Cerebellar cortex (tissue), 1 donor: ENCODE results near the gene CNTNAP4.
A peak's percentile ranks its signal among the peaks of the same experiment; 100 is the strongest.

ENCODE experiments used
- DNase-seq: peaks from one replicate; pipeline ENCODE4 v3.0.0-alpha.2; 2015; ENCODE audit warnings: low spot score

Gene CNTNAP4

DNA sequence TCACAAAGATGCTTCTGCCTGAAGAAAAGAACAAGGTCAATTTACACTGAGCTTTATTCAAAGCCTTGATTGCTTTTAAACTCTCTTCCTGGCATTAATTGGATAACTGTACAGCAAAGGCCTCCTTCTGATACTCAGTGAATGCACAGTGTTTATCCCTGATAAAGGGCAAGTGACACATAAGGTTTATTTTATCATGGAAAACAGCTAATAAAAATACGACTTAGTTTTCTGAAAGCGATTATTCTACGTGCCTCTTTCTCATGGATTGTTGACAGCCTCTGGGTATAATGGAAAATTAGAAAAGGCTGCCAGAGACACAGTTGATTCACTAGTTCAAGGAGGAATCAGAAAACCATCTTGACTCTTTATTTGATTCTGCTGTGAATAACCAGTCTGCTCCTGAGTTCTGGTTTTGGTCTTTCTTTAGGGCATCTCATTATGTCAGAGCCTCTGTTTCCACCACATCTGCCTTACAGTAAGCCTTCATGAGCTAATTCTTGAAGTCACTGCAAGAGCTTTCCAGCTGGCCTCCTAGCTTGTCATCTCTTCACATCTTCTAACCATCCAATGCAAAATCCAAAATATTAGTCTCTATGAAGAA is 212.9 kb downstream of the CNTNAP4 start:
- DNase-seq, result no peak

DNA sequence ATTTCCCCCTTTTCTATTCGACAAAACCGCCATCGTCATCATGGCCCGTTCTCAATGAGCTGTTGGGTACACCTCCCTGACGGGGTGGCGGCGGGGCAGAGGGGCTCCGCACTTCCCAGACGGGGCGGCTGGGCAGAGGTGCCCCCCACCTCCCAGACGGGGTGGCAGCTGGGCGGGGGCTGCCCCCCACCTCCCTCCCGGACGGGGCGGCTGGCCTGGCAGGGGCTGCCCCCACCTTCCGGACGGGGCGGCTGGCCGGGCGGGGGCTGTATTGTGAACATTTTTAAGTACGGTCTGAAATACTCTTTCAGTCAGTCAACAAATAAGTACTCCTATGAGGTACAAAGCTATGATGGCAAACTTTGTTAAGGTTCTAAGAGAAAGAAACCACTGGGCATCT is 222.8 kb downstream of the CNTNAP4 start:
- DNase-seq, result no peak

DNA sequence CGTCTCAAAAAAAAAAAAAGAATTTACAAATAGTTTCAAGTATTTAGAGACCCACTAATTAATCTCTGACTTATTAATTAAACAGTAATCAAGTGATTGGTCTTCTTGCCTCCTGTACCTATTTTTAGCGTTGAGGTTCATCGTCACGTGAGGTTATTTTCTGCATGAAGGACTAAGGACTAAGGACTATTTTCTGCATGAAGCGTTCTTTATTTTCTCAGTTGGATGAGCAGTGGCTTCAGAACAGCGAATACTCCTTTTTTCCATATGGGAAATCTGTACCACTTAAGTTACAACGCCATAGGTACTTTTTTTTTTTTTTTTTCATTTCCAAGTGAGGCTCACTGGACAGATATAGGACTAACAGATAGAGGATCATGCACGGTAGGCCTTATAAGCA is 224.9 kb downstream of the CNTNAP4 start:
- no peak for DNase-seq

DNA sequence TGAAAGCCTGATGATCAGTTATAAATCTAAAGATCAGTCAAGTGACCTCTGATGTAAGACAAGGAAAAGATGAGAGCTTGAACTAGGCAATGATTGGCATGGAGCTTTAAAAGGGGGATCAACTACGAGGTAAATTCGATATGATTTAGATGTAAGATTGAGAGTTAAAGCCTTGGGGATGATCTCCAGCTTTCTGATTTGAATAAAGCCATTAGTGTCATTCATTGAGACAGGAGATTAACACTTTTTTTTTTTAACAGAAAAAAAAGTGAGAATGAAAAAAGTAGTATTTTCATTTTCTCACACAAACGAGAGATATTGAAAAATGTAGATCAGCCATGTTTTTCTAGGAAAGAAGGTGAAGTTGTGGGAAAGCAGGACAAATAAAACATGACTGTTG is 225.4 kb downstream of the CNTNAP4 start:
- no peak for DNase-seq

DNA sequence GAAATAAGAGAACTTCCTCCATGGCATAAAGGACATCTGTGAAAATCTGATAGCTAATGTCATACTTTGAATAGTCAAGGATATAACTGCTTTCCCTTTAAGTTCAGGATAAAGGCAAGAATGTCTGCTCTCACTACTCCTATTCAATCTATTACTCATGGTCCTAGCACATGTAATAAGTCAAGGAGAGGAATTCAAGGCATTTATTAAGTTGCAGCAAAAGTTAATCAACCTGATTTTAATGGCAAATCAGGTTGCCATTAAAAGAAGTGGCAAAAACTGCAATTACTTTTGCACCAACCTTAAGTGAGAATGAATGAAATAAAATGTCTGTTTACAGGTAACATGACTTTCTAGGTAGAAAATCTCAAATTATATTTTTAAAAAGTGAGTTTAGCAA is 225.9 kb downstream of the CNTNAP4 start:
- DNase-seq, result no peak

DNA sequence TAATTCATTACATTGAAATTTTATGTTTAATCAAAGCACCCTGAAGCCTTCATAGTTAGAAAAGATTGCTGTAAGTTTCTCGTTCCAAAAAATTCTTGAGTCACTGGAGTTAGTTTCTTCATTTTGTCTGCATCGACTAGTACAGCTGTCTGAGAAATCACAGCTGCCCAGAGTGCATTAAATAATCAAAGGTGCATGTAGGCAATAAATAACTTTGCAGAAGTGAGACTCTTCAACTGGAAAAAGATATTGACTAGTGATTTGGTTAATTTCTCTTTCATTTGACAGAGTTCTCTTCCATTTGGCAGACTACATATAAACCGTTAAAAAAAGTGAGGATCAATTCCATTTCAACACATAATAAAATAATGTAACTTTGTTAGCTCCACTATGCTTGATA is 234.0 kb downstream of the CNTNAP4 start:
- no peak for DNase-seq

DNA sequence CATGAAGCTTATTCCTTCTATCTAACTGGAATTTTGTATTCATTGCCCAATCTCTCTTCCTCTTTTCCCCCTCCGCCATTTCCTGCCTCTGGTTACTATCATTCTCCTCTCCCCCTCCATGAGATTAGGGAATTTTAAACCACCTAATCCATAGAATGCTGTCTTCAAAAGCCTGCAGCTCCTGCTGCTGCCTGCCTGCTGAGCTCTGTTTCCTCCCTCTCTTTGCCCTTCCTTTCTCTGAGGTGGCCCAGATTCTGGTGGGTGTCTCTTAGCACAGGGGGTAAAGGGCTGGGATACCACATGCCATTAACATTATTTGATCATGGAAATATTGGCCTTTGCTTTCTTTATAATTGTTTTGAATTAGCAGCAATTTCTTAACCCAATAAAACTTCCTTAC is 241.6 kb downstream of the CNTNAP4 start:
- no peak for DNase-seq

DNA sequence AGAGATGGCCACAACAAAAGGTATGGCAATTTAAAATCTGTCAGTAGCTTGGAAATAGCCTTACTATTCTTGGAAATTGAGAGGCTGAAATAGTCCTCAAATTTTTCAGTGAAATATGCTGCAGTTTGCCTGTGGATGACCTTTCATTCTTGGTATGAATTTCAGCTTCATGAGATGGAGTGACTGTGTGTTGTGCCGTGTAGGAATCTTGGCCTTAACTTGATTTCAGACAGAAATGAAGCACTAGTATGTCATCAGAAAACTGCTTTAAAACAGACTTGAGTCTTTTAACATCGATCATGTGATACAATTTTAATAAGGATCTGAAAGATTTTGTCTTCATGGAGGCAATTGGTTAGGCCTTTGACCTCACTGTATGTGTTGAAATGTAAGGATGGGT is 247.2 kb downstream of the CNTNAP4 start:
- DNase-seq, result no peak

DNA sequence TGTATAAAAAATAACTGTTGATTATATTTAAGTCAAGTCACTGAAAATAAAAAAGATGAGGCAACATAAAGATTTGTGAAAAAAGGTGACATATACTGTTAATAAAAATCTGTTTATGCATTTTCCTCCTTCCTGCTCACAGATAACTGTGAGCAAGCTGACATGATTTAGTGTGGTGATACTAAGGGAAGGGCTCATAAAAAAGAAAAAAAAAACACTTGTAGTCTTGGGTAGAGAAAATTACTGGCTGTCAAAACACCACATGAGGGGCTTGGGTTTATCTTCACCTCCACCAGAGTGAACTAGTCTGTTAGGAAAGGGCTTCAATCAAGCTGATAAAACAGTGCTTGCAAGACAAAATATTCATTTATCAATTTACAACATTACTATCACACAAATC is 247.6 kb downstream of the CNTNAP4 start:
- no peak for DNase-seq

DNA sequence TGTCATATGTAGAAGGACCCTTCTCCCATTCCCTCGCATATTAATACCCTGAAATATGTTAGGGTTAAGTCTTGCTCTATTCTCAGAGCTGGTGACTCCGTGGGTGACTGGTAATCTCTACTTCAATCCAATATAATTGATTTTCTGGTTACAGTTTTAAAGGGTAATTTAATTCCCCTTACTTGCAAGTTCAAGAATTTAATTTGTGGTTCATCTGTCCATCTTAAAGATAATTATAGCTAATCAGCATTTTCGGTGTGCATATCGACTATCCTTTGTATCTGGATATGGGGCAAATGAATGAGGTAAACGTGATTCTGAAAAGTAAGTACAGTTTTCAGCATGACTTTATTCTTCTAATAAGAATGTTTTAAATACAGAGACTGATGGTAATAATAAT is 250.0 kb downstream of the CNTNAP4 start:
- no peak for DNase-seq

DNA sequence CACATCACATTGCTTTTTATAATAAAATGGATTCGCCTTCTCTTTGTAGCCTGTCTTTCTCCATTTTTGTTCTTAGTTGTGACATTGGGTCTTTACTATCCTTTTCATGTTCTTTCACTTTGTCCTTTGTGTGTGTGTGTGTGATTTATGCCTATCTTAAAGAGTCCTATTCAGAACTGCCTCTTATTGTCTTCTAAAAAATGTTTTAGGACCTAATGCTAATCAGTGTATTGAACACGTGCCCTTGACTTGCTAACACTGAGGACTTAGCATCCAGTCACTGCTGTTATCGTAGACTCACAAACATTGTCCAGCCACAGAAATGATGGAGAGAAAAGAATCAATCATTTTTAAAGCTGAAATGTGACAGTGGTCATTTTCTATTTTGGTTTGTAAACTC is 251.9 kb downstream of the CNTNAP4 start:
- DNase-seq, result no peak

DNA sequence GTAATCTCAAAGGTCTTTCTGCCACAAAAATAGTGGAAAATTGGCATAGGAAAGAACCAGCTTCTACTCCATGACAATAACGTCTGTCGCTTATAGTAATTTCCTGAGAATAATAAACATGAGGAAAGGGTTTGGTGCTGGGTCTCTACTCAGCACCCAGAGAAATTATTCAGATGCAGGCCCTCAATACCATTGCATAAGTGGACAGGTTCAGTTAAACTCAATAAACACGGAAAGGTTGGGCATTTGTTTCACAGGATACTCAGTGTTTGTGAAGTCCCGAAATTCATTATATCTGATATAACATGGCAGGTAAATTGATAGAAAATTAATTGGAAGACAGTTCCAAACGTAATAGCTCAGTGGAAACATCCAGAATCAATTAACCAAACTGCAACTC is 254.0 kb downstream of the CNTNAP4 start:
- DNase-seq, result no peak

DNA sequence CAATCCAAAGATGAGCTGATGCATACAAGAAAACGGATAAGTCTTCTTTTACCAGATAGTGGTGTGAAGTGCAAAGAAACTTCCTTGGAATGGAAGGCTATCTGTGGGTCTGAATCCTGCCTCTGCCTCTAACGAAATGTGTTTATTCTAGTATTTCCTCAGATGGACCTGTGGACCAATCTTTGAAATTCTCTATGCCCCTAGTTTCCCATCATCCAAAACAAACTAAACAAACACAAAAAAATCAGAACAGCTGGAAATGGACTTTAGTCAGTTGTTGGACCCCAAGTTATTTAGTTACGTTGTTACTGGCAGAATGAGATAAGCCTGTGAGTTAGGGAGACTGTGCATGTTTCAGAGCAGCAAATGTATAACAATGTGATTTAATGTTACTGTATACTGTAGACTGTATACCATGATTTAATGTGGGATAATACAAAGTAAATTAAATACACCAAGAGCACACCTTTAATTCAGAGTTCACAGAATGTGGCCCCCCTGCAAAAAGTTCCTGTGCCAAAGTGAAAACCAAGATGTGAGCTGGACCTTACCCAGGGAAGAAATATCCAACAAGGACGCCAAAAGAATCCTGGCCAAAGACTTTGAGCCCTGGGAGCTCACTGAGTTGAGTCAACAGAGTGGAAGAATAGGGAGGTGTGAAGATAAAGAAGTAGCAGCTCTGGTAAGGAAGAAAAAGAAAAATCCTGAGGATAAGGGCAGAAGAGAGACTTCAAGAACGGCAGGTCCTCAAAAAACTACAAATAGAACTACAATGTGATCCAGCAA is 255.2 kb downstream of the CNTNAP4 start:
- no peak for DNase-seq

DNA sequence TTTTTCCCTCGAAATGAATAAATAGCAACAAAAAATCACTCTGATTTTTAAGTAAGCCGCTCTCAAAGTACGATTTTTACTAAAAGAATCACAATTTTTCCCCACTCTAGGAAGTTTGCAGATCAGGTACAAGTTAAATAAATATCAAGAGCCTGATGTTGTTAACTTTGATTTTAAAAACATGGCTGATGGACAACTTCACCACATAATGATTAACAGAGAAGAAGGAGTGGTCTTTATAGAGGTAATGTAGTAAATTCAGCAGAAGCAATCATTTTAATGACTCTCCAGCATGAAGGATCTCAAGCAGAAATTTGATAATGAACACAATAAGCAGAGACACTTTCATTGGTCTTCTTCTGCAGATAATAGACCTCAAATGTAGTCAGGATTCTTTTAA is 262.4 kb downstream of the CNTNAP4 start:
- DNase-seq, result no peak

DNA sequence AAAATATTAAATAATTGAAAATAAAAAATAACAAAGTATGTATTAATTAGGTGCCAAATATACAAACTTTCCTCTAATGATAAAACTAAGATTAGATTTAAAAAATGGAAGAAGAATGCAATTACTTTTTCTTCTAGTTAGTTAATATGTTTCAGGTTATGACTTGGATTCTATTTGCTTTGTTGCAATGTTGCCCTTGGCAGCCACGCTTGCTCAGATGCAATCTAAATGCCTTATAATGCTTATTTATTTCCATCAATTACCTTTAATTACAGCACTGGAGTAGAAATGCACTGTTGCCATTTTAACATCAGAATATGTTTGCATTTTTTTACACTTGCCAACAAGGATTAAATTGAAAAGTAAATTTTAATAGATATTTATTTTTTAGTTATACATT is 263.9 kb downstream of the CNTNAP4 start:
- no peak for DNase-seq

DNA sequence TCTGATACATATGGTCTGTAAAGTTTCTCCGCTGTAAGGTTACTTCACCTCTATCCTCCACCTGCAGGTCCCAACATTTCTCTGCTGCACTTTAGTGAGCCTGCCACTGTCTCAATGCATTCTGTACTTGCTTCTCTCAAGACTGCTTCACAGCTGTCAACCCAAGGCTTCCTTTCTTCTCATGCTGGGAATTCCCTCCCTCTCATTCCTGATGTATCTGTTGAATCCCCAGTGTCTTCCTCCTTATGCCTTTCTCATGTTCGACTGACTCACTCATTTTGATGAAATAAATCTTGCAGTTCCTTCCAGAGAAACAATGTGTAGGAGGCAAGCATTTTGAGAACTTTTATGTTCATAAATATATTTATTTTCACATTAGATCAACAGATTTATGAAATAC is 288.3 kb downstream of the CNTNAP4 start:
- no peak for DNase-seq

DNA sequence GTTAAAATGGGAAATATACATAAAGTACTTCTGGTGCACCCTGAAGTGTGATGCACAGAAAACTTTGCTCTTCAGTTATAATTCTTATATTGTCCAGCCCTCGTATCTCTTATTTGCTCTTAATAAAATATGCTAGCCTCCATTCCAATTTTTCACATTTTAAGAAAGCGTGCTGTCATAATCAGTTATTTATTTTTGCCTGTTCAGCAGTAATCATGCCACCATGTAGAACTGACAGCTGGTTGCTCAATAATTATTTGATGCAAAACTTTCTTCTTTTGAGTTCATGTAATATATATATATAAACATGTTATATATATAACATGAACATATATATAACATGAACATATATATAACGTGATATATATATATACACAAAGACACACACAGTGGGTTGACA is 294.6 kb downstream of the CNTNAP4 start:
- DNase-seq, result no peak

DNA sequence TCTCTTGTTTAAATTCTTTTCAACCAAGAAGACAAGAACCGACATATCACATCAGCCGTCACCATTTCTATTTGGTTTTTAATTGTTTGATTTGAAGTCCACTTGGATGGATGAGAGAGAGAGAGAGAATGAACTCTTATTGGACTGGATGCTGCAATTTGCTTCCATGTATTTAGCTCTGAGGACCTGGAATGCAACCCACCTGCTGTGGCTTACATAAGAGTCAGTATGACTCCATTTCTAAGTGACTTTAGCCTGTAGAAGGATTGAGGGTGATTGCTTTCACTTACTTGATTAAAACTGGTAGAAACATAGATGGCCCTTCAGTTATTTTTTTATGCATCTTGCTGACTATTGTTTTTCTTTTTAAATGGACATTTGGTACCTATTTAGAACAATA is 296.1 kb downstream of the CNTNAP4 start:
- peak; percentile 28 for DNase-seq

DNA sequence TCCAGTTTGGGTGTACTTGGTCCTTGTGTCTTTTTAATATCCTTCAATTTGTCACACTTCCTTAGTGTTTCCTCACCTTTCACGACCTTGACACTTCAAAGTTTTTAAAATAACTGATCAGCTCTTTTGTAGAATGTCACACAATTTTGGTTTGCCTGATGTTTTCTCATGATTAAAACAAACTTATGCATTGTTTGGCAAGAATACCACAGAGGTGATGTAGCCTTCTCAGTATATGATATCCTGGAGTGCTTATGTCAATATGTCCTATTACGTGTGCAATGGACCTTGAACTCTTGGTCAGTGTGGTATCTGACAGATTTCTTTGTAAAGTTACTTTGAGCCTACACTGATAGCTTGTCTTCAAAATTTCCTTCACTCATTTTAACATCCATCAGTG is 297.4 kb downstream of the CNTNAP4 start:
- no peak for DNase-seq

DNA sequence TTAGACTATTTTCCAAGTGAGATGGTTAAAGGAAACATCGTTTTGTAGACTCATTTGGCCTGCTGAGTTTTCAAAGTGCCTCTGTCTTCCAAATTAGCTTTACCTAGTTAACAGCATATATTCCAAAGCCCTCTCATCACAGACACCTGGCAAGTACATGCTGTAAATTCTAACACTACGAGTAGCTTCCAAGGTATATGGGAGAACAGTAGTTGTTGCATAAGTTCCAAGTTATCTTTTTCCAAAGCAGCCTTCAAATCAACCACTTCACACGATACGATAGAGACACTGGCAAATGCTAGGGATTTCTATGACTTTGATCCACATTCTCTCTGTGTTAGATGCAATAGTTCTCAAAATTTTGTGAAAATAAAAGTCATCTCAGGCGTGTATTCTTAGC is 299.3 kb downstream of the CNTNAP4 start:
- DNase-seq, result no peak

DNA sequence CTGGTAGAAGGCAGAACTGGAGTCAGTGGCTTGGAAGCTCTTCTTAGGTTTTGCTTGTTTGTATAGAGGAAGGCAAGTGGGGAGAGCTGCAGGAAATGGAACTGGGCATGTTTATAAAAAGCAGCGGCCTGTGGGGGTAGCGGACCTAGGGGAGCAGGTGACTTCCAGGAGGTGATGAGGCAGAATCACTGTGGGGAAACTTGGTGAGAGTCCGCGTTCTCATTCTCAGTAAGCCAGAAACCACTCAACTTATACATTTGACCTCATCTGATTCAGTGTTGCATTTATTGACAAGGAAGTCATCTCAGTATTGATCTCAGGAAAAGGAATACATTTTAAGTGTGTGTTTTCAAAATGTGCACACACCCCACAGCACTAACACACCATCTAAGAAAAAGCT is 299.8 kb downstream of the CNTNAP4 start:
- no peak for DNase-seq

DNA sequence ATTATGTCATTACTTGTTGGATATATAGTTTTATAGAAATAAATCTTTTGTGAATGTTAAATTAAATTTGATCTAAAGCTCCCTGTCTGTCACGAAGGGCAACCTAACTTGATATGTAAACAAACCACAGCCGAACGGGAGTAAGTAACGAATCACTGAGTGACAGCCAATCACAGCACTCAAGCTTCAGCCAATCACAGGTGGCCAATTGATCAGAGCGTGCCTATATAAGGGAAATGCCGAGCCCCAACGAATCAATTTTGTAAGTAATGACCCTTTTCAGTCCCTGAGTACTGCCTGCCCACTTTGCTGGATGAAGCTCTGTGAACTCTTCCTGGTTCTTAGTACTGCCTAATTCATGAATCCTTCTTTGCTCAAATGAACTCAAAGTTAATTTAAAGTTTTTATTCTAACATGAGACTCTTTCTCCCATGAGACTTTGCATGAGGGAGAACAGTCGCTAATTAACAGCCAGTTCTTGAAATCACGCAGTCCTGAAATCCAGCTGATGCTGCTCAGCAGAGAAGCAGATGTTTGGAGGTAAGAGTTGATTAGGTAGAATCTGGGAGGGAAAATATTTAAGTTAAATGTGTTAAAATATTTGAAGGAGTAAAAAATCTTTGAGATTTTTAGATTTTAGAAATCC is 302.2 kb downstream of the CNTNAP4 start:
- DNase-seq, result no peak

DNA sequence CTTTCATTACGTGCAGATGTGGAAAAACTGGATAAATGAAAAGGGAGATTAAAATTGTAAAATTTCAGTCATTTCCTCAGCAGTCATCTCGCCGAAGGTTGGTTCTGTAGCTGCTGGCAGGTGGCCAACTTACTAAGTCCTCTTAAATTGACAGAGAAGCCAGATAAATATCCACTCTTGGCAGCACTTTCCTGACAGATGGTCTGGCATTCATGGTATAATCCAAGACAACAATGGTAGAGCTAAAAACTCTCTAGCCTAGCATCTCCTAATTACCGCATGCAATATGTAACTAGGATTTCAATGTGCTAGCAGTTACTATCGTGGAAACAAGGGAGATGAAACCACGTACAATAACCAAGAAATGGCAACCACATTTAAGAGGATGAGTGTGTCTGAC is 306.3 kb downstream of the CNTNAP4 start:
- DNase-seq, result peak; percentile 99

DNA sequence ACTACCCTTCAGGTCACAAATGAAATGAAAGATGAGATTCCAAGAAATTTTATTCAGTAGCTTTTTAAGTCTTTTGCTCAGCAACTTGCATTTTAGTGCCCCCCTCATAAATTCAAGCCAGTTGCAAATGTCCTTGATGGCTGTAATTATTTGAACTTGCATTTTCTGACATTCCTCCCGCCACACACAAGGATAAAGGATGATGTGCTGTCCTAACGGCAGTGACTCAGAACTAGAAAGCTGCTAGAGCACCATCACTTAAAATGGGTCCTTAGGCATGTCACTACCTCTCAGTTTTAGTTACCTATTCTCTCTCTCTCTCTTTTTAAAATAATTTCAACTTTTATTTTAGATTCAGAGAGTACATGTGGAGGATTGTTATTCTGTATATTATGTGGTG is 306.7 kb downstream of the CNTNAP4 start:
- peak; percentile 37 for DNase-seq
